Left renal pelvis (tissue), 4 donors: ENCODE measurements around the gene EYA2. TPM values are rescaled to one million over a fixed set of nuclear protein-coding genes. Genes with fewer than 3 reads are reported as not detected.

Source experiments
- DNase-seq, 4 donors: peaks; one replicate each; pipeline ENCODE4 v3.0.0-alpha.2; 2013; ENCODE audit warnings: low read depth in 4 of 4, low spot score in 3 of 4
- polyA plus RNA-seq, 4 donors: library from polyadenylated mRNA; unstranded; fragments of 120-200 nt; gene quantifications; one replicate each; pipeline ENCODE4 v1.2.1, GENCODE V29; 2013; ENCODE audit not compliant: insufficient read length in 4 of 4

Gene EYA2
- polyA plus RNA-seq, 4 donors = 0.87 to 20.5 (median 1.8) TPM

DNA sequence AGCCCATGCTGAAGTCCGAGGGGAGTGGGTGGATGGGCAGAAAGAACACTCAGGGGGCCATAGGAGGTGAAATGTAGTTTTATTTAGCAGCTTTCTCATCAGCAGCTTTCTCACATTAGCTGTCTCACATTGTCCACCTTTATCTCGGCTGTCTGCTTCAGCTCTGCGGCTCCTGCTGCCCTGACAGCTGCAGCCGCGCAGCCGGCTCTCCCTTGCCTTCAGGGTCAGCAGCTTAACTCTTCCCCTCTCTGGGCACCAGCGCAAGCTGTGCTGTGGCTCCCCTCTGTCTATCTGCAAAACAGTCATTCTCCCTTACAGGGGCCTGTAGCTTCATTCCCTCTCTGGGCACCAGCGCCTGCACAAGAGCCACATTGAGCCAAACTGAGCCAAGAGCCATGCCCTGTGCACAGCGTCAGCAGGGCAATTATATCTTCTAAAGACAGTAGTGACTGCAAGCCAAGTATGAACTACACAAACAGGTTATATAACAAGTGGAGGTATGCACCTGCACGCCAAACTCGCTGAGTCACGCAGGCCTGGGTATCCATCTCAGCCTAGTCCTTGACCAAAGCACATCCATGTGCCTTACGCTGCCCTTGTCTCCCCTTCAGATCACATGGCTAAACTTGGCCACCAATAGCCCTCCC lies 198.8 kb downstream of the EYA2 start:
- no peak for DNase-seq

DNA sequence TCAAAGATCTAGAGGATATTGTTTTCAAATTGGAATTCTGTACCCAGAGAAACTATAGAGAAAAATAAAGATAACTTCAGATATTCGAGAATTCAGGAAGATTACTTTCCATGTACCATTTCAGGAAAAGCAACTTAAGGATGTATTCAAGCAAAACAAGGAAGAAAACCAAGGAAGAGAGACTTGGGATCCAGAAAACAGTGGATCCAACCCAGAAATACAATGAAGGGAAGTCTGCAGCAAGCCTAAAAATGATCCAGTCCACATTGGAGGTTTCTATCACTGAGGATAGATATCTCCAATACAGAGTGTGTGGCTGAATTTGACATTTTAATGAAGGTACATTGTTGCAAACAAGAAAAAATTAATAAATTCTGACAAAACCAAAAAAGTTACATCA lies 201.0 kb downstream of the EYA2 start:
- no peak for DNase-seq

GRCh38 chr20:47097691-47098622 lies 203.3 kb downstream of the EYA2 start:
- DNase-seq = no peak

DNA sequence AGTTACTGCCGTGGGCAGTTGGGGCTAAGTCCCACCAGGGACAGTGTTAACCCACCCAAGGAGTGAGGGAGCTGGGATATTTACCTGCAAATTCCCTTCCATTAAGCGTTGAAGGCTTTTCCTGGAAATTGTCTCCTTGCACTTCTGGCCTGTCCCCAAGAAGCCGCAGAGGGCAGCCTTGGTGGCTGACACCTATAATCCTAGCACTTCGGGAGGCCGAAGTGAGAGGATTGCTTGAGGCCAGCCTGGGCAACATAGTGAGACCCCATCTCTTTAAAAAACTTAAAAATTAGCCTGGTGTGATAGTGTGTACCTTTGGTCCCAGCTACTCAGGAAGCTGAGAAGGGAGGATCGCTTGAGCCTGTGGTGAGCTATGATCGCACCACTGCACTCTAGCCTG lies 204.4 kb downstream of the EYA2 start:
- DNase-seq = no peak

DNA sequence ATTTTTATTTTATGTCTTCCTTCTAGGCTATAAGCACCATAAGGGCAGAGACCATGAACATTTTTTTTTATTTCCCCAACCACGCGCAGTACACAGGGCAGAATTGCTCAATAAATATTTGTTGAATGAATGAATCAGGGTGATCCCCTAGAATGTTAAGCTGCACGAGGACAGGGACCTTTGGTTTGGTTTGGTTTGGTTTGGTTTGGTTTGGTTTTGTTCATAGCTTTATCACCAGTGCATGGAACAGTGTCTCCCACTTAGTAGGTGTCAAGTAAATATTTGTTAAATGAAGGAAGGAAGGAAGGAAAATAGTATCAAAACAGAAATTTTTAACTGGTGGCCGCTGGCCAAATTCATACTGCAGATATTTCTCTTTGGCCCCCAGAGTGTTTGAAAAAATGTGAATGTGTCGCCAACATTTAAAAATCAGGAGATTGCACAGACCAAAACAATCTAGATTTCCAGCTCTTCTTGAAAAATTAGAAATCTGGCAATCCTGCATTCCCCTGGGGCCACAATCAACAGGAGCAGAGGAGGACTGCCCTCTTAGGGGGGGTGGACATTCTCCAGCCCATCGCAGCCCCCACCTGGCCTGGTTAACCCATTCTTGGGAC lies 205.3 kb downstream of the EYA2 start:
- no peak for DNase-seq

GRCh38 chr20:47102629-47103028 lies 208.0 kb downstream of the EYA2 start:
- DNase-seq = no peak

GRCh38 chr20:47106786-47107185 lies 212.1 kb downstream of the EYA2 start:
- DNase-seq = no peak

DNA sequence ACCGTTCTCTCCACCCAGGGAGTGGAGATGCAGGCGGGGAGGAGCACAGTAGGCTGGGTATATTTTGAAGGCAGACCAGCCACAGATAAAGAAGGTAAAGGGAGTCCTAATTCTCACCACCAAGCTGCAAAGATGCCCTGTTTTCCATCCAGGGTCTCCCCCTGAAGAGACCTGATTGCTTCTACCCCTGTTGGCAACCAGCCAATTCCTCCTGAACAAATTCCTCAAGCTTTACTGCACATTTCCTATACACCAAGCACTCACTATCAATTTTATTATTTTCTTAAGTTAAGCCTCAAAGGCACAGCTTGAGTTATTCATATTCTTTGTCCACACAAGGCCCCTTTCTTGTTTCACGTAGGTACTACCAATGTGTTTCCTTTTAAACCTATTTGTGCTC lies 214.4 kb downstream of the EYA2 start:
- no peak for DNase-seq

DNA sequence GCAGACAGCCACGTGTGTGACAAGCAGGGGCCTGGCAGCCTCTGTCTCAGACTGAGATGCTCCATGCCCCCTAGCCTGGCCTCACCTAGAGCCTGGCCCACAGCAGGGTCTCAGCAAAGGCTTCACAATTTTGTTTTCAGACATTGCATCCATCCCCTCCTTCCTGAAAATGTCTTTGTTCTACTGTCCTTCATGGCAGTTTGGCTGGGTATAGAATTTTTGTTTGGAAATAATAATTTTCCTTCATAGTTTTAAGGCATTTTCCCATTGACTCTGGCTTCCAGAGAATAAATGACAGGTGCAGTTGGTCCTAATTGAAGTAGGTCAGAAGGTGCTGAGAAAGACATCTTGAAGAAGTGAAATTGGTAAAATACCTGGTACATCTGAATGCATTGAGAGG lies 216.2 kb downstream of the EYA2 start:
- DNase-seq = no peak

- no peak for DNase-seq
Measured at GRCh38 chr20:47111576-47111975, 216.9 kb downstream of the EYA2 start.

- DNase-seq = no peak
Measured at GRCh38 chr20:47113362-47114109, 218.9 kb downstream of the EYA2 start.

DNA sequence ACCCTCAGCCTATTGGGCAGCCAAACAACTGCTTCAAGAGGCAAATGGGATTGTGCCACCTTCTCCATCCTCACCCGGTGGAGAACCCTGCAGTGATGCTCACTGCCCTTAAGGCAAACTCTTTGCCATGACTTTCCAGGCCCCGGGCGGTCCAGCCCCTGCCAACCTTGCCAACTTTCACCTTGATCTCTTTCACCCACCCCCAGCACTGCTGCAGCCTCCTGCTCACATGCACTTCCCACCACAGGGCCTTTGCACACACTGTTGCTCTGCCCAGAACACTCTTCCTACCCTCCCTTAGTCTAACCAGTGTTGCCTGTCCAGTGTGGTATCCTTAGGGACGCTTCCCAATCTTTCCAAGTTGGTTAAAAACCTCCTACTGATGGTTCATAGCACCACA lies 221.1 kb downstream of the EYA2 start:
- DNase-seq = no peak

- no peak for DNase-seq
Measured at GRCh38 chr20:47117371-47117770, 222.7 kb downstream of the EYA2 start.

GRCh38 chr20:47117773-47118172 lies 223.1 kb downstream of the EYA2 start:
- no peak for DNase-seq

- DNase-seq = no peak
Measured at GRCh38 chr20:47118206-47118605, 223.6 kb downstream of the EYA2 start.

DNA sequence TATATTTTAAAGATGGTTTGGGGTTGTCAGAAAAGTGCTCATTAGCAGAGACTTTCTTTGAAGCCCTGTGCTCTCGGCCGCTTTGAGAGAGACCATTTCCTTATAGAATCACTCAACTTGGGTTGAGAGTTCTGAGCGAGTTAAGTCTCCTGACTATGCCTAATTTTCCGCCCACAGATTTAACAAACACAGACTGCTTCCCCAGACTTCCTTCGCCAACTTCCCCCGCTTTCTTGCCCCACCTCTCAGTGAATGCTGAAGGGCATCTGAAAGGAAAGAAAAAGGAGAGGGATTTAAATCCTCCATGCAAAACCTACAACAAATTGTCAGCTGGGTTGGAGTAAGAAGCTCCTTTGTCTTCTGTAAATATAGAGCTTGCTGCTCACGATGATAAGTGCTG lies 224.0 kb downstream of the EYA2 start:
- no peak for DNase-seq

- DNase-seq = no peak
Measured at GRCh38 chr20:47120346-47120936, 225.8 kb downstream of the EYA2 start.

GRCh38 chr20:47122560-47122959 lies 227.9 kb downstream of the EYA2 start:
- no peak for DNase-seq

GRCh38 chr20:47124181-47124717 lies 229.6 kb downstream of the EYA2 start:
- no peak for DNase-seq

- no peak for DNase-seq
Measured at GRCh38 chr20:47125508-47125757, 230.8 kb downstream of the EYA2 start.
